C4-2B (cell line): ENCODE measurements around the gene PRKCA.

ENCODE experiments used
- H3K27ac ChIP-seq: fragments of 450-650 bp; 2 replicates; pipeline ENCODE4 v1.5.1; 2017
- CTCF ChIP-seq: fragments of 450-650 bp; conservative IDR thresholded peaks from 2 replicates; pipeline ENCODE4 v1.5.1; 2017; ENCODE audit warnings: mild to moderate bottlenecking
- ZFX ChIP-seq: fragments of 450-650 bp; IDR thresholded peaks from 2 replicates; pipeline ENCODE4 v1.6.1; 2017

The PRKCA gene

GRCh38 chr17:66411520-66411919, 109.1 kb downstream of the PRKCA start:
- no peak for TF ChIP-seq CTCF
- TF ChIP-seq ZFX, result no peak

GRCh38 chr17:66412857-66413558, 110.6 kb downstream of the PRKCA start:
- TF ChIP-seq ZFX (no peak), CTCF (no peak)
- no peak overlapping the region for H3K27ac ChIP-seq

More at GRCh38 chr17:66411520-66411919, 109.1 kb downstream of the PRKCA start:
- H3K27ac ChIP-seq, result no peak overlapping the region

DNA sequence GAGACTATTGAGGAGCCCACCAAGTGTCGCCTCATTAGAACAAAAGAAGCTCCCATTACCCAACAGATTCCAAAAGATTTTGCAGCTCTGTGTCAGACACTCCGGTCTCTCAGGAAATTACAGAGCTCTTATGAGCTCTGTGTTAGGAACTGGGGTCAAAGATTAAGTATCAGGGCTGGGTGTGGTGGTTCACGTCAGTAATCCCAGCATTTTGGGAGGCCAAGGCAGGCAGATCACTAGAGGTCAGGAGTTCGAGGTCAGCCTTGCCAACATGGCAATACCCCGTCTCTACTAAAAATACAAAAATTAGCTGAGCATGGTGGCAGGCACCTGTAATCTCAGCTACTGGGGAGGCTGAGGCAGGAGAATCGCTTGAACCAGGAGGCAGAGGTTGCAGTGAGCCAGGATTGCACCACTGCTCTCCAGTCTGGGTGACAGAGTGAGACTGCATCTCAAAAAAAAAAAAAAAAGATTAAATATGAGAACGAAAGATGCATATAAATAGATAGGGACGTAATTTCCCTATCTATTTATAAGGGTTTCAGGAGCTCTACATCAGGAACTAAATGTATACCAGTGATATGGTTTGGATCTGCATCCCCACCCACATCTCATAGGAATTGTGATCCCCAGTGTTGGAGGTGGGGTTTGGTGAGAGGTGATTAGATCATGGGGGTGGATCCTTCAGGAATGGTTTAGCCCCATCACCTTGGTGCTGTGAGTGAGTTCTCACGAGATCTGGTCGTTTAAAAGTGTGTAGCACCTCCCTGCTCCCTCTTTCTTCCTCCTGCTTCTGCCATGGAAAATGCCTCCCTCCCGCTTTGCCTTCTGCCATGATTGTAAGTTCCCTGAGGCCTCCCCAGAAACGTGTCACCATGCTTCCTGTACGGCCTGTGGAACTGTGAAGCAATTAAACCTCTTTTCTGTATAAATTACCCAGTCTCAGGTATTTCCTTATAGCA, 111.4 kb downstream of the PRKCA start:
- TF ChIP-seq ZFX (no peak), CTCF (no peak)
- H3K27ac ChIP-seq, result no peak overlapping the region

- TF ChIP-seq CTCF, result no peak
- no peak for TF ChIP-seq ZFX
- H3K27ac ChIP-seq, result no peak overlapping the region
These were observed 112.3 kb downstream of the PRKCA start for GRCh38 chr17:66414561-66415175.

DNA sequence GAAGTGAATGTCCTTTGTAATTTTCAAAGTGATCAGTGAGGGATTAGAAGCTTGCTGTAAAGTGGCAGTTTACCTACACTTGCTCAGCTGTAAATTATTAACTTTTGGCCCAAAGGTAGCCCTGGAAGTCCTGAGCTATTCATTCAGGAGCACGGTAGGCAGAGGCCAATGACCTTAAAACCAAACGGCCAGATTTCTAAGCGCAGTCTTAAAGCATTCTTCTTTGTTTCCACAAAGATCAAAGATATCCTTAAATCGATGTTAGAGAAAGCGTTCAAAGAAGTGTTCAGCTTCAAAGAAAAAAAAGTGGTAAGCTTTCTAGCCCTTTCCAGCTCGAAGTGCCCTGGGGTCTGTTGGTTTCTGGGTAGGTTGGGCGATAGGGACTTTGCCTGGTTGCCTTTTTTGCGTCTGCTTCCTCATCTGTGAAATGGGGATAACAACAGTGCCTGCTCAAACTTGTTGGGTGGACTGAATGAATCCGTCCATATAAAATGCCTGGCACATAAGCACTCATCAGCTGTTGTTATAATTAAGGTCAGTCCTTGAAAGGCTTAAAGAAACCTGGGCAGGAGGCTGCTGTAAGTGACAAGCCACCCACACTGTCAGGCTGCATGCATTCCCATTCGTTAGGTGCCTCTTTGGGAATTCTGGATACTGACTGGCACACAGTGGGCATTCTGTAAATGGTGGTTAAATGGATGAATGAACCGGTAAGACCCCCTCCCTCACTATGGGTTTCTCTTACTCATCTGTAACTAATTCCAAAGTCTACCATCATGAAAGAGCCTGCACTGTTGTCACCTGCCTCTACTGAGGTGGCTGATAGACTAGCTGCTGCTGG, 113.2 kb downstream of the PRKCA start:
- no peak for TF ChIP-seq CTCF
- TF ChIP-seq ZFX, result no peak
- H3K27ac ChIP-seq, result no peak overlapping the region

GRCh38 chr17:66416207-66416940, 114.0 kb downstream of the PRKCA start:
- H3K27ac ChIP-seq, result no peak overlapping the region
- TF ChIP-seq ZFX, result no peak
- TF ChIP-seq CTCF, result no peak
